Keratinocyte (primary cell): ENCODE data around the gene TXN2.

Experiments
- CTCF ChIP-seq, 3 experiments: IDR thresholded peaks in 1 of 3; conservative IDR thresholded peaks in 1 of 3; optimal IDR thresholded peaks in 1 of 3; 2 replicates in 2 of 3; 3 replicates in 1 of 3; pipeline versions ENCODE3 to v1.5.1; 2011; ENCODE audit warnings: low read length in 3 of 3, mild to moderate bottlenecking in 3 of 3, moderate library complexity in 2 of 3, control low read depth in 1 of 3, inconsistent platforms in 1 of 3; ENCODE audit not compliant: insufficient read depth in 2 of 3; ENCODE audit errors: extremely low read depth in 1 of 3
- EZH2 ChIP-seq: IDR thresholded peaks from one replicate; pipeline ENCODE4 v1.6.1; 2012; ENCODE audit warnings: inconsistent platforms, mild to moderate bottlenecking, low read length, moderate library complexity

GRCh38 chr22:36424901-36425579 is 56.4 kb downstream of the TXN2 start:
- no peak for TF ChIP-seq CTCF (optimal IDR thresholded peaks at IDR 0.05 in 1 of 3, IDR thresholded peaks at IDR 0.05 in 1 of 3, conservative IDR thresholded peaks at IDR 0.05 in 1 of 3; ENCODE audit: extremely low read depth in 1 of 3, insufficient read depth in 2 of 3, low read length in 3 of 3)
- TF ChIP-seq EZH2 = no peak
